Effector memory CD8-positive, alpha-beta T cell (primary cell): ENCODE data around the gene SAXO2.
"Not testable (repeated sequence)": the region's sequence is repeated elsewhere in the genome, so short reads cannot be mapped to it uniquely, and the experiment has no call there.

ENCODE experiments used
- ATAC-seq: fragments of 150-1000 bp; cut with Tn5 transposase; replicated peaks from 2 replicates; pipeline ENCODE4 v1.10.0; 2021; ENCODE audit warnings: mild to moderate bottlenecking, moderate library complexity
- DNase-seq, 3 experiments: peaks; one replicate each; pipeline ENCODE4 v3.0.0; 2021
- H3K27ac Mint-ChIP-seq, 2 donors: one replicate each; pipeline ENCODE4 v1.8.0; 2022; ENCODE audit warnings: mild to moderate bottlenecking in 2 of 2, mixed read lengths in 2 of 2, moderate library complexity in 2 of 2
- H3K27me3 Mint-ChIP-seq, 2 donors: one replicate each; pipeline ENCODE4 v1.8.0; 2022; ENCODE audit warnings: mixed read lengths in 2 of 2
- H3K36me3 Mint-ChIP-seq: one replicate; pipeline ENCODE4 v1.8.0; 2022; ENCODE audit warnings: mild to moderate bottlenecking, moderate library complexity, mixed read lengths; ENCODE audit not compliant: insufficient read depth
- H3K4me1 Mint-ChIP-seq, 2 donors: one replicate each; pipeline ENCODE4 v1.8.0; 2022; ENCODE audit warnings: low read depth in 2 of 2, mixed read lengths in 2 of 2
- H3K4me3 Mint-ChIP-seq, 2 donors: one replicate each; pipeline ENCODE4 v1.8.0; 2022; ENCODE audit warnings: mild to moderate bottlenecking in 2 of 2, mixed read lengths in 2 of 2, moderate library complexity in 2 of 2
- H3K9me3 Mint-ChIP-seq, 2 donors: one replicate each; pipeline ENCODE4 v1.8.0; 2022; ENCODE audit warnings: mixed read lengths in 2 of 2

Gene SAXO2

GRCh38 chr15:82324831-82325230 lies 62.2 kb downstream of the SAXO2 start:
- H3K9me3 Mint-ChIP-seq, H3K4me1 Mint-ChIP-seq, H3K36me3 Mint-ChIP-seq, H3K4me3 Mint-ChIP-seq, H3K27ac Mint-ChIP-seq, H3K27me3 Mint-ChIP-seq, DNase-seq, ATAC-seq: not testable (repeated sequence)

DNA sequence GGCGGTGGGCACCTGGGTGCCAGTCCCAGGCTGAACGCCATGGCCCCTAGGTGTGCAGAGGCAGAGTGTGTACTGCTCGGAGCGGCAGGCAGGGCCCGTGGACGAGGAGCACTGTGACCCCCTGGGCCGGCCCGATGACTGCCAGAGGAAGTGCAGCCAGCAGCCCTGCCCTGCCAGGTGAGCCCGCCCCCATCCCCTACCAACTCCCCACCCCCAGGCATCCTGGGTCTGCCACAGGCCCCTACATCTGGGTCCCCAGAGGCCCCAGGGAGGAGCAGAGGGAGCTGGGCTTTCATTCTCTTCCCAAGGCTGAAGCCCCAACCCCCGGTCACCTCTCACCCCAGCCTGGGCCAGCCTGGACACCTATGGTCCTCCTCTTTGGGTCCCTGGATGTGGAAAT lies 63.0 kb downstream of the SAXO2 start:
- H3K4me1 Mint-ChIP-seq, H3K27me3 Mint-ChIP-seq, H3K36me3 Mint-ChIP-seq, H3K27ac Mint-ChIP-seq, H3K9me3 Mint-ChIP-seq, DNase-seq, H3K4me3 Mint-ChIP-seq, ATAC-seq: not testable (repeated sequence)

GRCh38 chr15:82326896-82327295 lies 64.3 kb downstream of the SAXO2 start:
- ATAC-seq, H3K36me3 Mint-ChIP-seq, H3K4me1 Mint-ChIP-seq, H3K4me3 Mint-ChIP-seq, H3K27me3 Mint-ChIP-seq, DNase-seq, H3K27ac Mint-ChIP-seq, H3K9me3 Mint-ChIP-seq: not testable (repeated sequence)

GRCh38 chr15:82327372-82327771 lies 64.8 kb downstream of the SAXO2 start:
- ATAC-seq, H3K36me3 Mint-ChIP-seq, H3K4me1 Mint-ChIP-seq, H3K4me3 Mint-ChIP-seq, DNase-seq, H3K27ac Mint-ChIP-seq, H3K27me3 Mint-ChIP-seq, H3K9me3 Mint-ChIP-seq: not testable (repeated sequence)

GRCh38 chr15:82329039-82329438 lies 66.4 kb downstream of the SAXO2 start:
- not testable (repeated sequence) for H3K27me3 Mint-ChIP-seq, H3K9me3 Mint-ChIP-seq, DNase-seq, H3K27ac Mint-ChIP-seq, ATAC-seq, H3K4me1 Mint-ChIP-seq, H3K4me3 Mint-ChIP-seq, H3K36me3 Mint-ChIP-seq

DNA sequence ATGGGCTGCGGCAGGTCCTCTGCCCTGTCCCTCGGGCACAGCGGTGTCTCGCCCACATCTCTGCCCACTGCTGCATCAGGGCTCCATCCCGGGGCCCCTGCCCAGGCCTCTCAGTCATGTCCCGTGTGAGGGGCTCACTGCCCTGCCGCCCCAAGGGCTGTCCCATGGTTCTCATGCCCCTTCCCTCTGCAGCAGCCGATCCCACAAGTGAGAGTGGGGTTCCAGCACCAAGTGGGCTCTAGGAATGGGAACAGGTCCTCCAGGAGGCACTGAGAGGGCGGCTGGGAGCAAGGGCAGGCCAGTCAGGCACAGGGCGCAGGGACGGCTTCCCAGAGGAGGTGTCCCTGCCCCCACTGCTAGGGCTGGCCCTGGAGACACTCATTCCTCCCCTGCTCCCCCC lies 68.3 kb downstream of the SAXO2 start:
- not testable (repeated sequence) for ATAC-seq

DNA sequence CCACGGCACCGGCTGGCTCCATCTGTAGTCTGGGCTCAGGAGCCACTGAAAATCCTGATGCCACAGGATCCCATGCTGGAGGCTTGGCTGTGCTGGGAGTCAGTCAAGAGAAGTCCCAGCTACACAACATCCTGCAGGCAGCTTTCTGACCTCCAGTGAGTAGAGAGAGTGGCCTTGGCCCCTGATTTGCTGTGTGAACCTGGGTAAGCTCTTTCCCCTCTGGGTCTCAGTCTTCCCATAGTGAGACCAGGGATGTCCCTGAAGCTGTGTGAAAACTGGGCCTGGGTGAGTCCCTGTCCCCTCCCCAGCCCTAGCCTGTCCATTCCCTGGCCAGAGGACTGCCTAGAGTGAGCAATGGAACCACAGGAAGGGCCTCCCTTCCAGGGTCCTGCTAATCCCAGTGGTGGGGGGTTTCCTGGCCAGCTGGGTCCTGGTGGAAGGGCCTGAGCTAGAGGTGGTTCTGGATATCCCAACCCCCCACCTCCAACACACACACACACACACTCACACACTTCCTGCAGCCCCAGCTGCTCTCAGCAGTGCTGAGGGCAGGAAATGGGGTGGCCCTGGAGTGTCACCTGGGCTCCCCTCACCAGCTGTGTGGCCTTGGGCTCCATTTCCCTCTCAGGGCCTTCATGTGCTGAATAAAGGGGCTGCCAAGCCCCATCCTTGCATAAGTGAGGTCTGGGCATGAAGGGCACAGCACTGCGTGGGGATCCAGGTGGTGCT lies 69.1 kb downstream of the SAXO2 start:
- not testable (repeated sequence) for H3K9me3 Mint-ChIP-seq, H3K27ac Mint-ChIP-seq, H3K27me3 Mint-ChIP-seq, H3K4me1 Mint-ChIP-seq, DNase-seq, H3K36me3 Mint-ChIP-seq, H3K4me3 Mint-ChIP-seq
- ATAC-seq, result peak; percentile 82

More for the DNA sequence above, 68.3 kb downstream of the SAXO2 start:
- not testable (repeated sequence) for H3K4me3 Mint-ChIP-seq, H3K36me3 Mint-ChIP-seq, DNase-seq, H3K27ac Mint-ChIP-seq, H3K4me1 Mint-ChIP-seq, H3K9me3 Mint-ChIP-seq, H3K27me3 Mint-ChIP-seq

DNA sequence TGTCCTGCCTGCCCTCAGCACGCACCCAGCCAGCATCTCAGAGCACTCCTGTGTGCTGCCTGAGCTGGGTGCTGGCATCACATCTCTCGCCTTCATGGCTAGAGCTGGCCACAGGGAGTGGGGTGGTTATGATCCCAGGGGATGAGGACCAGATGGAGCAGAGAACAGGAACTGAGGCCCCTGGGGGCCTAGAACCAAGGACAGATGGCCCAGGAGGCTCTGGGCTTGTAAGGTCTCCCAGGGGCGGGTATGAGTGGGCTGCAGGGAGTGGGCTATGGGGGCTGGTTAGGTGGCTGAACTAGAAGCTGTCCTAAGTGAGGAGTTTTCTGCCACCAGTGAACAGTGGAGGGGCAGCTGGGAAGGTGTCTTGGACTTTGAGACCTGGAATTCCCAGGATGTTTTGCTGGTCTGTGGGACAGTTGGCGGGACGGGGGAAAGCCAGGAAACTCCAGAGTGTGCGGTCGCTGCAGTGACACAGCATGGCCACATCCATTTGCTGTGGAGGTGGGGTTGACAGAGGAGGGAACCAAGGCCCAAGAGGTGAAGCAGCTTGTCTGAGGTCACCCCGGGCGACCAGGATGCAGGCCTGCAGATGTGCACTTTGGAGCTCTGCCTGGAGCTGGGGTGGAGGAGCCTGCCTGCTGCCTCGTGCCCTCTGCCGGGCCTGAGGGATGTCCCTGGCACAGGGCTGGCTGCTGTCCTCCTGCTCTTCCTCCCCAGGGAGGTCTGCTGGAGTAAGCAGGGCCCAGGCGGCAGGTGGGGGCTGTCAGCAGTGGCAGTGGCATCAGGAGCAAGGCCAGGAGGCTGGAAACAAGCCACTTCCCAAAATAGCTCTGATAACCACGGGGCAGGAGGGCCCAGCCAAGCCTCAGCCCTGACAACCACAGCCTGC lies 70.3 kb downstream of the SAXO2 start:
- H3K36me3 Mint-ChIP-seq, DNase-seq, H3K4me3 Mint-ChIP-seq, ATAC-seq, H3K9me3 Mint-ChIP-seq, H3K4me1 Mint-ChIP-seq, H3K27me3 Mint-ChIP-seq: not testable (repeated sequence)
- peak overlapping the region in 1 of 2 donors; percentile 84 for H3K27ac Mint-ChIP-seq

GRCh38 chr15:82333603-82334553 lies 71.3 kb downstream of the SAXO2 start:
- H3K9me3 Mint-ChIP-seq, H3K27ac Mint-ChIP-seq, H3K36me3 Mint-ChIP-seq, DNase-seq, H3K27me3 Mint-ChIP-seq, ATAC-seq, H3K4me1 Mint-ChIP-seq, H3K4me3 Mint-ChIP-seq: not testable (repeated sequence)
